ENCODE data around the gene C10orf62.
"Not testable (repeated sequence)": the region's sequence is repeated elsewhere in the genome, so short reads cannot be mapped to it uniquely, and the experiment has no call there.

C10orf62 gene

DNA sequence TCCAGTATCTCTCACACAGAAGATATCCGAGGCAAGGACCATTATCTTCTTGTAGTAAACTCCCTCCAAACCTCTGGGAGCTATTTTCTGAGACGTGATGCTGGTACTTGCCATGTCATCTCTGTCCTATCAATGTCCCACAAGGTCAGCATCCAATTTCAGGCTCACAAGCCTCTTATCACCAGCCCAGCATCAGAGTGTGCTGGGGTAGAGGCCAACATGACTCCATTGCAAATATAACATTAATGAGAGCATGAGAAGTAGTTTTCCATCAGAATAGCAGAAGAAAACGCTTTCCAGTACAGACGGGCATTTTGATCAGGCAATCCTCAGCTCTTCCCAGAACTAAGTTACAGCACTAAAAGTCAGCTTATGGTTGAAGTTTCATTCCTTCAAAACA lies 38.2 kb downstream of the C10orf62 start:
- TF ChIP-seq, protein P1, sequence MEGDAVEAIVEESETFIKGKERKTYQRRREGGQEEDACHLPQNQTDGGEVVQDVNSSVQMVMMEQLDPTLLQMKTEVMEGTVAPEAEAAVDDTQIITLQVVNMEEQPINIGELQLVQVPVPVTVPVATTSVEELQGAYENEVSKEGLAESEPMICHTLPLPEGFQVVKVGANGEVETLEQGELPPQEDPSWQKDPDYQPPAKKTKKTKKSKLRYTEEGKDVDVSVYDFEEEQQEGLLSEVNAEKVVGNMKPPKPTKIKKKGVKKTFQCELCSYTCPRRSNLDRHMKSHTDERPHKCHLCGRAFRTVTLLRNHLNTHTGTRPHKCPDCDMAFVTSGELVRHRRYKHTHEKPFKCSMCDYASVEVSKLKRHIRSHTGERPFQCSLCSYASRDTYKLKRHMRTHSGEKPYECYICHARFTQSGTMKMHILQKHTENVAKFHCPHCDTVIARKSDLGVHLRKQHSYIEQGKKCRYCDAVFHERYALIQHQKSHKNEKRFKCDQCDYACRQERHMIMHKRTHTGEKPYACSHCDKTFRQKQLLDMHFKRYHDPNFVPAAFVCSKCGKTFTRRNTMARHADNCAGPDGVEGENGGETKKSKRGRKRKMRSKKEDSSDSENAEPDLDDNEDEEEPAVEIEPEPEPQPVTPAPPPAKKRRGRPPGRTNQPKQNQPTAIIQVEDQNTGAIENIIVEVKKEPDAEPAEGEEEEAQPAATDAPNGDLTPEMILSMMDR (IDR thresholded peaks at IDR 0.05): no peak
- DNase-seq (ENCODE audit: low spot score): no peak
- Histone ChIP-seq H3K4me3 (no peak overlapping the region), H3K27ac (no peak overlapping the region)

DNA sequence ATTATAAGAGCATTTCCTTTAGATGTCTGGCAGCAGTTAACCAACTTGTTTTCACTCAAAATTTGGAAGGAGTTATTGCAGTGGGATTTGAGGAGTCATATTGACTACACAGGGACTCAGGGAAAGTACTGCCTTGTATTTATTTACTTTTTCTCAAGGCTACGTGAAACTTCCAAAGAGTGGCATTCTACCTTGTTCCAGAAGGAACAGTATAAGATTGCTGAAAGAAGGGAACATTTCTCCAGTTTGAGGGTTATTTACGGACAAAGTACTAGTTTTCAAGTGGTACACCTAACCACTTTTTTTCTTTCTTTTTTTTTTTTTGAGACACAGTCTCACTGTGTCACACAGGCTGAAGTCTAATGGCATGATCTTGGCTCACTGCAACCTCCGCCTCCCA lies 38.7 kb downstream of the C10orf62 start:
- DNase-seq (ENCODE audit: low spot score): no peak
- H3K27ac ChIP-seq: no peak overlapping the region
- TF ChIP-seq, protein P1 (IDR thresholded peaks at IDR 0.05): no peak
- no peak overlapping the region for H3K4me3 ChIP-seq

DNA sequence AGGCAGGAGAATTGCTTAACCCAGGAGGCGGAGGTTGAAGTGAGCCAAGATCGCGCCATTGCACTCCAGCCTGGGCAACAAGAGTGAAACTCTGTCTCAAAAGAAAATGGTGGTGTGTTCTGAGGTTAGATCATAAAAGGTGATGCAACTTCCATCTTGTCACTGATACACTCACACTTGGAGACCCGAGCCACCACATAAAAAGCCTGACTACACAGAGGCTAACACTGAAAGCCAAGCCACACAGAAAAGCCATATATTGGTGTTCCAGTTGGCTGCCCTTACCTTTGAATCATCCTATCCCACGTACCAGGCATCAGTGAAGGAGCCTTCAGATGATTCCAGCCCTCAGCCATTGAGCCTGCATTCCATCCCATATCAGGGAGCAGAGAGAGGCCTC lies 39.8 kb downstream of the C10orf62 start:
- no peak for DNase-seq (ENCODE audit: low spot score)
- no peak overlapping the region for H3K27ac ChIP-seq
- TF ChIP-seq, protein P1 (IDR thresholded peaks at IDR 0.05): no peak
- no peak overlapping the region for H3K4me3 ChIP-seq

DNA sequence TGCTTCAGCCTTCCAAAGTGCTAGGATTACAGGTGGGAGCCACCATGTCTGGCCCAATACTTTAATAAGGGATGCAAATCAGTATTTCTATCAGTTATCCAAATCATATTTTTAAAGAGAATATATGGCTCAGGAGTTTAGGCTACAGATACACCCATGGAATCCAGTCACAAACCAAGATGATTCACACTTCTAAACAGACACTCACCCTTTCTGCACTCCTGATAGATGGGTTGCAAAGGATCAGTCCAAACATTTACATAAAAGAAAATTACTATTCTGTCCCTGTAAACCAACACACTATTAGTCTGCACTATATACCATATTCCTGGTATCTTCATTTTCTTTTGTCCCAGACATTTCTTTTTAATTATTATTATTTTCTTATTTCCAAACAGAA lies 41.6 kb downstream of the C10orf62 start:
- TF ChIP-seq, protein P1 (IDR thresholded peaks at IDR 0.05): no peak
- DNase-seq (ENCODE audit: low spot score): no peak
- Histone ChIP-seq H3K27ac (no peak overlapping the region), H3K4me3 (no peak overlapping the region)

DNA sequence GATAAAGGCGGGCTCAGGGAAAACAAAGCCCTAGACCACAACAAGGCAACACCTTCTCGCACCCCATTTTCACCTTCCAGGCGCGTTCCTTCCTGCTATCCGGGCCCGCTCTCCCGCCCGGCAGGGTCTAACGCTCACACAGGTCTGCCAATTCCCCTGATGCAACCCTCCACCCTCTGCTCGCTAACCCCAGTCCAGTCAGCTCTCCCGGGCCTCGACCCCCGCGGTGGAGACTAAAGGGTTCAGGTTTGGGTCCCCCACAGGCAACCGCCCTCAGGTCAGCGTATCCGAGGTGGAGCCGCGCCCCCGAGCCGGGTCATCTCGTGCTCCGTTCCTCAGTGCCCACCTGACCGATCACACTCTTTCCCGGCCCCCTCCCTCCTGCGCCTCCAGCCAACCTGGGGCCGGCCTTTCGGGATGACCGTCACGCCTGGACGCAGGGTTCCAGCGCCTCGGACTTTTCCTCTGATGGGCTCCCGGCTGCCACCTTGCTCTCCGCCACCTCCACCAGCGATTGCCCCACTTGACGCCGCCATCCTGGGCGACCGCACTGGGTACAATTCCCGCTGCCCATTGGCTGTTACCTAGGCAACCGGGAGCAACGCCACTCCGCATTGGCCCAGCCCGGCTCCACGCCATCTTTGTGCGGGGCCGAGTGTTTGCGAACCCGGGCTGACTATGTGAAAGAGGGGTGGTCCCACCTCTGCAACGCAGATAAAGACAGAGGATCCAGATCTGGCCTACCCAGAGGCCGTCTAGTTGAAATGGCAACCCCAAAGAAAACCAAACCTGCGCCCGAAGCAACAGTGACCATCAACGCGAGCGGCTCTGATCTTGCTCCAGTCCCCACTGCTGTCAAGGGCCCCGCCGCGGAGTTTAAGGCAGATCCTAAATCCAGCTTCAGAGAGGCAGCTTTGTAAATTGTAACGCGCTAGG lies 43.7 kb downstream of the C10orf62 start, which contains the start of gene MORN4:
TSS of gene MORN4 (minus strand) at position 552 of the 936 bp plus-strand sequence. CDS start 13,847 bp downstream, outside the sequence.
- H3K27ac ChIP-seq: peak within 1 kb of the TSS; percentile 54 to 74
- DNase-seq (ENCODE audit: low spot score): peak; percentile 94
- H3K4me3 ChIP-seq: peak within 1 kb of the TSS; percentile 97
- TF ChIP-seq, protein P1 (IDR thresholded peaks at IDR 0.05): no peak

DNA sequence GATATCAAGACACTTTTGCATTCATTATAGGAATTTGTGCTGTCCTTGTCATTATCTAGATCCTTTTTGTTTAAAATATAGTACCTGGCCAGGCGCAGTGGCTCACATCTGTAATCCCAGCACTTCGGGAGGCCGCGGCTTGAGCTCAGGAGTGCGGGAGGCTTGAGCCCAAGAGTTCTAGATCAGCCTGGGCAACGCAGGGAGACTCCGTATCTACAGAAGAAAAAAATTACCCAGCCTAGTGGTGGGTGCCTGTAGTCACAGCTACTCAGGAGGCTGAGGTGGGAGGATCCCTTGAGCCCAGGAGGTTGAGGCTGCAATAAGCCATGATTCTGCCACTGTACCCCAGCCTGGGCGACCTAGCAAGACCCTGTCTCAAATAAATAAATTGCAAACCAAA lies 44.4 kb downstream of the C10orf62 start:
- TF ChIP-seq, protein P1 (IDR thresholded peaks at IDR 0.05): no peak

DNA sequence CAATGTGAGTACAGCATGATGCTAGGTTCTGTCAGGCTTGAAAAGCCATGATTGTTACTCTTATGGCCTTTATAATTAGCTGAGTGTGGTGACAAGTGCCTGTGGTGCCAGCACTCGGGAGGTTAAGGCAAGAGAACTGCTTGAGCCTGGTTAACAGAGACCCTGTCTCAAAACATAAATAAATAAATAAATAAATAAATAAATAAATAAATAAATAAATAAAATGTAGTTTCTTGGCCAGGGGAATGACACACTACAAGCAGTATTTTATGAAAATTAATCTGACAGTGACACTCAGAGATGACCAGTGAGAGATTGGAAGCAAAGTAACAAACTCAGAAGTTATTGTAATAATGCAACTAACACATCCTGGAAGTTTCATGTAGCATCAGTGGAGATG lies 46.1 kb downstream of the C10orf62 start:
- TF ChIP-seq, protein P1 (IDR thresholded peaks at IDR 0.05): no peak
- DNase-seq (ENCODE audit: low spot score): no peak
- Histone ChIP-seq H3K4me3 (no peak overlapping the region), H3K27ac (no peak overlapping the region)

More for the DNA sequence above, 44.4 kb downstream of the C10orf62 start:
- H3K27ac ChIP-seq: peak overlapping the region in 1 of 2 donors; percentile 74
- peak overlapping the region; percentile 97 for H3K4me3 ChIP-seq
- DNase-seq (ENCODE audit: low spot score): no peak

DNA sequence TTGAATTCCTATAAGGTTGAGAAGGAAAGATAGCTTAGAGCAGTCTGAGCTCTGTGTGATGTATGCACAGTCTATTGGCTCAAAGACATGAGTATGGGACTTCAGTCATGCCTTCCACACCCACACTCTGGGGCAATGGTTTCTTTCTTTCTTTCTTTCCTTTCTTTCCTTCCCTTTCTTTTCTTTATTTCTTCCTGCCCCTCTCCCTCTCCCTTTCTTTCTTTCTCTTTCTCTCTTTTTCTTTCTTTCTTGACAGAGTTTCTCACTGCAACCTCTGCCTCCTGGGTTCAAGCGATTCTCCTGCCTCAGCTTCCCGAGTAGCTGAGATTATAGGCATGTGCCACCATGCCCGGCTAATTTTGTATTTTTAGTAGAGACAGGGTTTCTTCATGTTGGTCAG lies 49.6 kb downstream of the C10orf62 start:
- H3K27ac ChIP-seq; H3K4me3 ChIP-seq; DNase-seq (ENCODE audit: low spot score): not testable (repeated sequence)

Data from coronary artery (tissue), 2 donors.